Thoracic aorta (tissue), 2 donors: Measurements from ENCODE around the gene LDLRAD2. TPM values are rescaled to one million over a fixed set of nuclear protein-coding genes. Genes with fewer than 3 reads are reported as not detected.

Source experiments
- ATAC-seq: fragments of 150-250 bp; one replicate; pipeline ENCODE4 v1.8.0; 2017; ENCODE audit warnings: low read depth; ENCODE audit not compliant: insufficient number of reproducible peaks, low FRiP score
- DNase-seq: peaks from one replicate; pipeline ENCODE4 v3.0.0-alpha.2; 2020; ENCODE audit warnings: low spot score
- H3K27ac ChIP-seq, 2 donors: fragments of 200-600 bp; sonication (generic); 1 replicate in 1 of 2; 2 replicates in 1 of 2; pipeline ENCODE4 v1.5.1; 2016; ENCODE audit warnings: mild to moderate bottlenecking in 2 of 2, moderate library complexity in 2 of 2
- H3K27me3 ChIP-seq: fragments of 200-600 bp; sonication (generic); replicated peaks from 2 replicates; pipeline ENCODE4 v1.6.0; 2016; ENCODE audit warnings: mild to moderate bottlenecking; ENCODE audit not compliant: insufficient read depth
- H3K36me3 ChIP-seq: fragments of 200-600 bp; sonication (generic); one replicate; pipeline ENCODE4 v1.5.1; 2016
- H3K4me1 ChIP-seq, 2 donors: fragments of 200-600 bp; sonication (generic); 1 replicate in 1 of 2; 2 replicates in 1 of 2; pipeline versions ENCODE4 v1.5.1 to v1.6.0; 2016; ENCODE audit warnings: low read depth in 2 of 2, mild to moderate bottlenecking in 1 of 2; ENCODE audit not compliant: control insufficient read depth in 1 of 2
- H3K4me3 ChIP-seq: fragments of 200-600 bp; sonication (generic); 2 replicates; pipeline ENCODE4 v1.5.1; 2016; ENCODE audit warnings: mild to moderate bottlenecking
- H3K9me3 ChIP-seq: fragments of 200-600 bp; sonication (generic); 2 replicates; pipeline ENCODE4 v1.5.1; 2016
- CTCF ChIP-seq: fragments of 200-600 bp; sonication (generic); IDR thresholded peaks from one replicate; pipeline ENCODE4 v1.5.1; 2019; ENCODE audit warnings: antibody characterized with exemption
- total RNA-seq, 2 donors: library from RNA; depleted of rRNA; stranded (reverse); fragments of >200 nt; gene quantifications; one replicate each; pipeline versions ENCODE4 v1.1.0 to v1.2.3, GENCODE V29; 2016

Gene LDLRAD2
- total RNA-seq, 2 donors from 2014 or later: 0.27 TPM; not detected in 1

- no peak for ATAC-seq
- Histone ChIP-seq H3K27ac (no peak overlapping the region), H3K36me3 (peaks cover 91% of the 10 kb centered on the region), H3K9me3 (no peaks in the 10 kb centered on the region), H3K4me3 (no peak overlapping the region), H3K27me3 (no peaks in the 10 kb centered on the region), H3K4me1 (no peaks in the 10 kb centered on the region)
- TF ChIP-seq CTCF: no peak
- no peak for DNase-seq
Observed at GRCh38 chr1:21847223-21848205, 35.4 kb downstream of the LDLRAD2 start.

- Histone ChIP-seq H3K36me3 (peaks cover 90% of the 10 kb centered on the region), H3K27me3 (no peaks in the 10 kb centered on the region), H3K4me1 (no peaks in the 10 kb centered on the region), H3K4me3 (no peak overlapping the region), H3K27ac (no peak overlapping the region), H3K9me3 (no peaks in the 10 kb centered on the region)
- DNase-seq (no peak), ATAC-seq (no peak)
- TF ChIP-seq CTCF: no peak
Observed at GRCh38 chr1:21848524-21849174, 36.6 kb downstream of the LDLRAD2 start.

GRCh38 chr1:21849909-21850576, 38.0 kb downstream of the LDLRAD2 start:
- Histone ChIP-seq H3K4me1 (no peaks in the 10 kb centered on the region), H3K4me3 (no peak overlapping the region), H3K27ac (no peak overlapping the region), H3K27me3 (no peaks in the 10 kb centered on the region), H3K36me3 (peaks cover 92% of the 10 kb centered on the region), H3K9me3 (no peaks in the 10 kb centered on the region)
- TF ChIP-seq CTCF: no peak
- ATAC-seq (no peak), DNase-seq (no peak)

GRCh38 chr1:21851430-21852250, 39.6 kb downstream of the LDLRAD2 start:
- peaks cover 93% of the 10 kb centered on the region for H3K36me3 ChIP-seq
- no peak overlapping the region for H3K4me3 ChIP-seq
- no peaks in the 10 kb centered on the region for H3K4me1 ChIP-seq
- TF ChIP-seq CTCF: no peak
- H3K27ac ChIP-seq: no peak overlapping the region
- ATAC-seq (no peak), DNase-seq (no peak)
- no peaks in the 10 kb centered on the region for H3K27me3 ChIP-seq
- H3K9me3 ChIP-seq: no peaks in the 10 kb centered on the region
